ENCODE data around the gene WNT2B.

Gene WNT2B

DNA sequence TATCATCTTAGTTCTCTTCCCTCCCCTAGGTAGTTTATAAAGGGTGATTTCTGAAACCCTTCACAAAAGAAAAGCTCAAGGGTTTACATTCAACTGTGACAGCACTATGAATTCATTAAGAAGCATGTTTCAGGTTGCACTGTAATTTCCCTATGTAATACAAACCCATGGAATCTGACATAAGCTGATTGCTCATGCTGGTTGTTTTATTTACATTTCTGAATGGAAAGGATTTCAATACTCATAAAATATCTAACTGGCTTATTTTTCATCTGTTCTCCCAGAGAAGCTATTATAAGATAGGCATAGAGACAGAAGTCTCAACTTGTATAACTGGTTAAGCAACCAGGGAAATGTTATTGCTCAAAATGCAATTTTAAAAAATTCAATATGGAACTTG lies 20.5 kb downstream of the WNT2B start:
- no peak for DNase-seq

DNA sequence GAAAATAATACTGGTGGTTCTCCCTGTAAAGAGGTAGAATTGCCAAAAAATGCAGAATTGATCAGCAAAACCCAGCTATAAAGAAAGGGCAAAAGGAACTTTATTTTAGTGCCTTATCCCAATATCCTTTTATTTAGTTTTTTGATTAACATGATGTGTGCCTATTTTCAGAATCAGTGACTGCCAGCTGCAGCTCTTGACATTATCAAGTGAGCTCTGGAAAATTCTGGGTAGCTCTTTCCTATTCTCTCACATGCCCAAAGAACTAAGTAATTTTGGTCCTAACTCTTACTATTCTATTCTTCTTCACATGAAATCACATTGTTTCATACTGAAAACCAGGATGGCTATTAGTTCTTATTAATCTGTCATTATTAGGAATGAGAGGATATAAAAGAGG lies 22.1 kb downstream of the WNT2B start:
- DNase-seq, result no peak

DNA sequence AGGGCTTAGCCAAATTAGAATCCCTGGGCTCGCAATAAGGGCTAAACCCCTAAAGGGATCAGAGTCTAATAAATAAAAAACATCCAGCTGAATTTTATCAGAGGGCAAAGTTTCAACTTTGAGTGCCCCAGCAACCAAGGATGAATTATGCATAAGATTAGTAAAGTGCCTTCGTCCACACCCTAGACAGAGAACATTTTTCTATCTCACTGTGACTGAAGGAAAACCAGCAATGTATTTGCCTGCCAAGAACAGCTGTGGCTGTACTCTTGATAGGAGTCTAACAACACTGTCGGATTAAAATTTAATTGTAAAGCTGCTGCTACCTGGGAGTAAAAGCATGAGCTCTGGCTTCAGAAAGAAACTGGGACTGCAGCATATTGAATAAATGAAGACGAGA lies 23.3 kb downstream of the WNT2B start:
- DNase-seq, result no peak

DNA sequence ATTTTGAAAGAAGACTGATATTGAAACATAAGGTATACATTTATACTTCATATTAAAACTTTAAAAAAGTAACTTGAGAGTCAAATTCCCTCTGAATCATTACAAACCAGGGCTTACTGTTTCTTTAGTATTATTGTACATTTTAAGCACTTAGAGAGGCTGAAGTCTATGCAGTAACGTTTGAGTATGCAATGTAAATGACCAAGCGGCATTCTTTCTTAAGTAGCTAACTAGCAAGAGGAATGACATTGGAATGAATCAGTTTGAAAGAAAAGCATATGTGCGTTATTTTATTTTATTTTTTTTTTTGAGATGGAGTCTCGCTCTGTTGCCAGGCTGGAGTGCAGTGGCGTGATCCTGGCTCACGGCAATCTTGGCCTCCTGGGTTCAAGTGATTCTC lies 24.3 kb downstream of the WNT2B start:
- DNase-seq, result no peak

DNA sequence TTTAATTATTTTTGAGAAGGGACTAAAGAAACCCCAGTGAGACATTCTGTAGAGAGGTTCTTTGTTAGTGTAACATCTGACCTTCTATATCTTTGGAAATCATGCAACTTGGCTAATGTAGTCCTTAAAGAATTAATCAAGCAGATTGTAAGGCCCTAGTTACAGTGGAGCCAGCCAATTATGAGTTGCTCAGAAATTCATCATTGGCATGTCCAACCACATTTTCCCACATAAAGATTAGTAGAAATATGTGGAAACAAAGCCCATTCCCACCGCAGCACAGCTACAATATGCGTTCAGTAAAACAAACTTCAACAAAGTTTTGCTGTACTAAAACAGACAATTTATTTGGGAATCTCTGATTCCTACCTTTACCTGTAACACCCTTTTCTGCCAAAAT lies 27.8 kb downstream of the WNT2B start:
- DNase-seq, result no peak

DNA sequence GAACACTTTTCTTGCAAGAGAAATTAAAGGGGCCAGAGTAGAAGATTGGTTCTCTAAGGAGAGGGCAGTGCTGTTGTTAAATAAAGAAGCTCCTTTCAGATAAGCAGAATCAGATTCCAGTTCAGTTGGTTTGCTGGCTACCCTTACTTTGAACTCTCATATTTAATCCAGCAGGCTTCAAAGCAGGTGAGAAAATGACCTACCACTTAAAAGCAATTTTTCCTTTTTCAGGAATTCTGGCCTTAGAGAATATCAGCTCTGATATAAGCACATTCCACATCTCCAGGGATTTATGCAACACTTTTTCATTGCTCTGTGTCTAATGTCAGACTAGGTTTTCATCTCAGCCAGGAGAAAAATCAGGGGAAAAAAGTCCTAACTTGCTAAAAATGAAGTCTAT lies 28.7 kb downstream of the WNT2B start:
- DNase-seq, result no peak

DNA sequence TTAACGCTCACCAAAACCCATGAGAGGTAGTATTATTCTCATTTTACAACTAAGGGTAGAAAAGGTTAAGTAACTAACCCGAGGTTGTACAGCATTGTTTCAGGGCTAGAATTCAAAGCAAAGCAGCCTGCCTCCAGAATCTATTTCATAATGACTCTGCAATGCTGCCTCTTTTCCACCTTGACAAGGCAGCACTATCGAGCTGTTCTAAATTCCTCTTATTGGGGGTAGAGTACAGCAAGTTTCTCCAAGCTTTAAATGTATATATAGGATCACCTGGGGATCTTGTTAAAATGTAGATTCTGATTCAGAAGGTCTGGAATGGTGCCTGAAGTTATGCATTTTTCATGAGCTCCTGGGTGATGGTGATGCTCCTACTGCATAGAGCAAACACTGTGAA lies 30.1 kb downstream of the WNT2B start:
- no peak for DNase-seq

DNA sequence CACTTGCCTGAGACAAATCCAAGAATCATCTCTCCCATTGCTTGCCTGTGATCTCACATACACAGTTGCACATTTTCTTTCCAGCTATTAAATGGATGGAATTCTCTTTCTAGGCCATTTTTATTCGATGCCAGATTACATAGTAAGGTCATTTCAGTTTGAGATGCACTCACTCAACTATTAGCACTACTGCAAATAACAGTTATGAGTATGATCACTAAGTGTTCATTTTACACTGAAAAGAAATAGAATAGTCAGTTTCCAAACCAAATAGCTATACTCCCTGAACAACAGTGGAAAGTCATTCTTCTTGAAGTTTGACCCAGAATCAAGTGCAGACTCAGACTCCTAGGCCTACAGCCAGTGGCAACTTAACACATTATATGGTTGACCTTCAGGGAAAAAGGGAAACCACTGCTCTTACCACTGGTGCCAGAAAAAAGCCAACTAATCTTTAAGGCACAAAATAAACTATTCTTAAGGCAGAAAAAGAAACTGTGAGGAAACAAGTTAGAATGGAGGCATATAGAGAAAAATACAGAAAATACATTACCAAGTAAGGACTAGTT lies 31.5 kb downstream of the WNT2B start:
- no peak for DNase-seq

DNA sequence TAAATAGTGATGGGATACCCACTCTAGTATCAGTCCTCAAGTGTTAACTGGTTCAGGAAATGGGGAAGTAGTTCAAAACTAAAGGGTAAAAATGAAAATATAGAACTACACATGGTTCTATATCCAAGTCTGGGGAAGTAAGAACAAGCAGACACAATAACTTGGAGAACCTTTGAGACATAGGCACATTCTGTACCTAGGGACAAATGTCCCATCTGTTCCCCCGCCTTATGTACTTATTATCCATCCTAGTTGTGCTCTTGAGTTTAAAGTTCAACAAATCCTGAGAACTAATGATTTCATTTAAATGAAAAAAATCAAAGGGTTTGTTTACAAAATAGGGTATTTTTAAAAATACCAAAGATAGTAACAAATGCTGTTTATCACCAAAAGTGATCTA lies 32.5 kb downstream of the WNT2B start:
- DNase-seq, result no peak

DNA sequence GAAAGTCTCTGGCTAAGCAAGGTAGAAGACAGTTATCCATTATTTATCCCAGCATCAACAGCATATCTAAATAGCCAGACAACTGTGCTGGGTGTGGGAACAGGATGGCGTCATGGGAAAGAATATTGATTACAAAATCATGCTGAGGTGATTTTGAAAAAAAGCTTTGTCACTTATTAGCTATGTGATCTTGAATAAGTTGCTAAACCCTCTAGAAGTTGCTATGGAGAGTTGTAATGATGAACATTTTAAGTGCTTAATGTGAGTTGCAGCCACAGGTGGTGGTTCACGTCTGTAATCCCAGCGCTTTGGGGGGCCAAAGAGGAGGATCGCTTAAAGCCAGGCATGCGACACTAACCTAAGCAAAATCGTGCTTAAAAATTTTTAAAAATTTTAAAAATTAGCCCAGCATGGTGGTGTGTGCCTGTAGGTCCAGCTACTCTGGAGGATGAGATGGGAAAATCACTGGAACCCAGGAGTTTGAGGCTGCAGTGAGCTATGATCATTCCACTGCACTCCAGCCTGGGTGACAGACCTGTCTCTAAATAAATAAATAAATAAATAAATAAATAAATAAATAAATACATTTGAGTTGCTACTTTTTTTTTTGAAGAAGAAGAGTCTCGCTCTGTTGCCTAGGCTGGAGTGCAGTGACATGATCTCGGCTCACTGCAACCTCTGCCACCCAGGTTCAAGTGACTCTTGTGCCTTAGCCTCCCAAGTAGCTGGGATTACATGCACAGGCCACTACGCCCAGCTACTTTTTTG lies 33.6 kb downstream of the WNT2B start:
- DNase-seq, result no peak

DNA sequence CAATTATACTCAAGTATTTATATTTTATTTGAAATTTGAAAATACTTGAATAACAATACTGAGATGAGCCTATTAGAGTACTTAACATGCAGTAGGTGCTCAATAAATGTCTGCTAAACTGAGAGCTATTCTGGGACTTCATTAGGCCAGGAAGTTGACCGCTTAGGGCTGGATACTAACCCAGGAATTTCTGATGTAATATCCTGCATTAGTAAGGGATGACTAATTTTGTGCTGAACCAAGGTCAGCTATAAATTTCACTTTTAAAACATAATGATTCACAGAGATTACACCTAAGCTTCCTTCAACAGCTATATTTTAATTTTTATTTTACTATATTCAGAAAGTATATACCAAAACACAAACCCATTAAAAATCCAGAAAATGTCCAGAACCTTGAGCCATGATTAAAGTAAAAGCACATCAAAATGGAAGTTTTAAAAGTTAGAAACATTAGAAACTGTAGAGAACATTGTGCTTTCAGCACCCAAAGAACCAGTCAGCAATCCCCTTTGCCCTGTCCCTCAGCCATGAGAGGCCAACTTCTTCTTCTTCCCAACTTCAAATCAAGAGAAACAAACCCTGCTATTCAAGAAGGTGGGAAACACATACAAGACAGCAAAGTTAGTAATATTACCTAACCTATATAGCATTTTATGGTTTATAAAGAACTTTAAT lies 35.4 kb downstream of the WNT2B start:
- no peak for DNase-seq

DNA sequence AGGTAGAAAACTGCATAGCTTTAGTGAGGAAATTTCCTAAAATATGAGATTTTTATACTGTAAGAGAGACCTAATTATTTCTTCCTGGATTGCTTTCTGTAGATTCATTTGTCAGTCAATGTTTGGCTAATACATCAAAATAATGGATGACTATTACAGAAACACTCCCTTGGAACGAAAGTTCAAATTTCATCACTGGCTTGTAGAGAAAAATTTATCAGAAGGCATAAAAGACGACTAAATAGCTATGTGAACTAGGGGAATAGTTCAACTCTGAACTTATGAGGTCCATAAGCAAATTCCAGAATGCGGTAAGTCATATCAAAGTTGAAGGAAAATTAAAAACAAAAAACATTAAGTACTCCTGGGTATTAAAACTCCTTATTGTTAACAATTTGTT lies 36.0 kb downstream of the WNT2B start:
- DNase-seq, result no peak

DNA sequence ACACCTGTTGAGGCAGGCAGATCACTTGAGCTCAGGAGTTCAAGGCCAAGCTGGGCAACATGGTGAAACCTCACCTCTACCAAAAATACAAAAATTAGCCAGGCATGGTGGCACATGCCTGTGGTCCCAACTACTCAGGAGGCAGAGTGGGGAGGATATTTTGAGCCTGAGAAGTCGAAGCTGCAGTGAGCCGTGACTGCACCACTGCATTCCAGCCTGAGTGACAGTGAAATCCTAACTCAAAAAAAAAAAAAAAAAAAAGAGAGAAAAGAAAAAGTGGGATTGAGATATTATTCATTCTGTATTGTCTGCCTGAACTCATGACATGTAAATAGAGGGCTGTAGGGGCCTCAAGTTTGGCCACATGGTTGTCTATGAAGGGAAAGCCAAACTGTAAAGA lies 37.3 kb downstream of the WNT2B start:
- DNase-seq, result no peak

DNA sequence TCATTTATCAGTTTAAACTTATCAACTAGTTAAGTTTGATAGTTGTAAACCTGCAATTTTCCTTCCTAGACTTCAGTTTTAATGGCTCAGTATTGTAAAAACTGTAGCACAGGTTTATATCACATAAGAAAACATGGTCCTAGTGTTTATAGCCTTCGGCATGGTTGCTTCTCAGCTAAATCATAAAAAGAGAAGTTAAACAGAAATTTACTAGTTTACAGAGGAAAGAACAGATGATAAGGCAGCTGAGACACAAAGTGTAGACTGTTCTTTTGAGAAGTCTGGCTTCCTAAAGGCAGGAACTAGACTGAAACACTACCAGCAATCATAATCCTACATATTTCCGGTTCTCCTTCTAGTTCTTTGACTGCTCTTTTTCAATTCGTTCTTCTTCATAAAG lies 39.8 kb downstream of the WNT2B start:
- no peak for DNase-seq

DNA sequence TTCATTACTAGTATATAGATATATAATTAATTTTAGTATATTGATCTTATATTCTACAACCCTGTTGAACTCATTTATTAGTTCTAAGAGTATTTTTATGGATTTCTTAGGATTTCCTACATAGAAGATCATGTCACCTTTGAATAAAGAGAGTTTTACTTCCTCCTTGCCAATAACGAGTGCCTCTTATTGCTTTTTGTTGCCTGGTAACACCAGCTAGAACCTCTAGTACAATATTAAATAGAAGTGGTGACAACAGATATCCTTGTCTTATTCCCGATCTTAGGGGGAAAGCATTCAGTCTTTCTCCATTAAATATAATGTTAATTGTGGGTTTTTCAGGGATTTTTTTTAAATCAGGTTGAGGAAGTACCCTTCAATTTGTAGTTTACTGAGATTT lies 40.8 kb downstream of the WNT2B start:
- no peak for DNase-seq

DNA sequence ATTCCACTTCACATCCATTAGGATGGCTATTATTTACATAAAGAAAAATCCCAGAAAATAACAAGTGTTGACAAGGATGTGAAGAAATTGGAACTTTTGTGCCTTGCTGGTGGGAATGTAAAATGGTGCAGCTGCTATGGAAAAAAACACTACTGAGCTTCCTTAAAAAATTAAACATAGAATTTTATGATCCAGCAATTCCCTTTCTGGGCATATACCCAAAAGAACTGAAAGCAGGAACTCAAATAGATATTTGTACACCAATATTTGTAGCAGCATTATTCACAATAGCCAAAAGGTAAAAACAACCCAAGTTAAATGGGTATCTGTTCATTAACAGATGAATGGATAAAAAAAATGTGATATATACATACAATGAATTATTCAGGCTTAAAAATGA lies 45.6 kb downstream of the WNT2B start:
- no peak for DNase-seq

DNA sequence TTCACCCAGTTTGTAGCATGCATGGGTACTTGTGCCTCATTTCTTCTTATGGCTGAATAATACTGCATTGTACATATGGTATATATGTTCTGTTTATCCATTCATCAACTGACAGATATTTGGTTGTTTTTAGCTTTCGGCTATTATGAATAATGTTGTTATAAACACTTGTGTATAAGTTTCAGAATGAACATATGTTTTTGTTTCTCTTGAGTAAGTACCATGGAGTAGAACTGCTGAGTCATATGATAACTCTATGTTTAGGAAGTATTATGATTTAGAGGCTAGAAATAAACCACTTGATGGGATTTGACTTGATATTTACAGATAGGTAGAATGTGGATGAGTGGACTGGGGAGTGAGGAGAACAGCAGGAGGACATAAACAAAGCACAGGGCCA lies 48.6 kb downstream of the WNT2B start:
- DNase-seq, result no peak

DNA sequence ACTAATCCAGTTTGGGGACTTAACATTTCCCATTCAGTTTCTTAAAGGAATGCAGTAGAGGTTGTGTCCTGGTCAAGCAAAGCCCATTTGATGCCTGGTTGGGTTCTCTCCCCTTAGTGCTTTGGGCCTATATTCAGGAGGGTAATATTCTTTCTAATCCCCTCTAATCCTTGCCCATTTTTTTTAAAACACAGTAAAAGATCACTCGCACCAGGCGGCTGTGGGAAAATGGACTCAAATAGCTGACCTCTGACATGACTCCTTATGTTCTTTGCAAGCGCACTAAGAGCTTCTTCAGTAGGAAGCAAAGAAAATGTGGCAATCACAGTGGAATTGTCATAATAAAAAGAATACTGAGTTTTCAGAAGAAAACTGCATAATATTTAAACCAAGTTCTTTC lies 49.9 kb downstream of the WNT2B start:
- no peak for DNase-seq

DNA sequence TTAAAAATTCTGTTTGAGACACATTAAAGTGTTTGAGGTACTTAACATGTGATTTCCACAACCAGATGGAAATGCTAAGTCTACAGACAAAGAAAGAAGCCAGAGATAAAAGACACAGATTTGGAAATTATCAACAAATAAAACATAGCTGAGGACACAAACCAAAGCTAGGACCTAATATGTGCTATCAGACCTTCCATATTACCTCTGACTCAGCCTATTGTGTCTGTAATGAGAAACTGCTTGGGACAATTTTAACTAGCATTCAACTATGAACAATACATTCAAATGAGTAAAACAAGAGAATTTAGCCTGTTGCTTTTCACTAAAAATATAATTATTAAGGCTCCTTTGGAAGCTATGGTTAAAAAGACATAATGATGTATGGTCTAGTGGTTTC lies 54.6 kb downstream of the WNT2B start:
- DNase-seq, result no peak

DNA sequence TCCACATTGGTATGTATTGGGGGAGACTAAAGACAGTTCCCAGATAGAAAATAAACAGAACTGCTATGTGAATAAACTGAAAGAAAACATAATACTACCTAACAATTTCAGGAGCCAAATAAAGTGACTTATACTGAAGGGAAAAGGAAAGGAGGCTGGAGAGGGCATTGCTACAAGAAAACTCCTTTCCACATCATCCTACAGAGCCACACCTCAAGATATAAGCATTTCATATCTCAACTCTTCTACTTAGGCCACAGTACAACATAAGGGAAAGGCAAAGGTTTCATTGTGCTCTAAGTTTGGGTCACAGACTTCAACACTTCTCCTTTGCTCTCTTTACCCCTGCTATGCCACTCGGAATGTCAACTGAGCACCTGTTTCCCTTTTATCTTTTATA lies 55.3 kb downstream of the WNT2B start:
- no peak for DNase-seq

DNA sequence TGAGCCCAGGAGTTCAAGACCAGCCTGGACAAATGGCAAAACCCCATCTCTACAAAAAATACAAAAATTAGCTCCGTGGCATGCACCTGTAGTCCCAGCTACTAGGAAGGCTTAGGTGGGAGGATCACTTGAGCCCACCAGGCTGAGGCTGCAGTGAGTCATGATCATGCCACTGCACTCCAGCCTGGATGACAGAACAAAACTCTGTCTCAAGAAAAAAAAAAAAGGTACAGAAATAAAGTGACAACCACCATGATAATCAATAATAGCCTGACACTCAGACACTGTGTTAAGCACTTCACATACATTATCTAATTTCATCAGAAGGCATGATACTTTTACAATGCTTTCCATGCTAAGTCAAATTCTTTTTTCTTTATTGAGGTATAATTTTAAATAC lies 57.0 kb downstream of the WNT2B start:
- no peak for DNase-seq

DNA sequence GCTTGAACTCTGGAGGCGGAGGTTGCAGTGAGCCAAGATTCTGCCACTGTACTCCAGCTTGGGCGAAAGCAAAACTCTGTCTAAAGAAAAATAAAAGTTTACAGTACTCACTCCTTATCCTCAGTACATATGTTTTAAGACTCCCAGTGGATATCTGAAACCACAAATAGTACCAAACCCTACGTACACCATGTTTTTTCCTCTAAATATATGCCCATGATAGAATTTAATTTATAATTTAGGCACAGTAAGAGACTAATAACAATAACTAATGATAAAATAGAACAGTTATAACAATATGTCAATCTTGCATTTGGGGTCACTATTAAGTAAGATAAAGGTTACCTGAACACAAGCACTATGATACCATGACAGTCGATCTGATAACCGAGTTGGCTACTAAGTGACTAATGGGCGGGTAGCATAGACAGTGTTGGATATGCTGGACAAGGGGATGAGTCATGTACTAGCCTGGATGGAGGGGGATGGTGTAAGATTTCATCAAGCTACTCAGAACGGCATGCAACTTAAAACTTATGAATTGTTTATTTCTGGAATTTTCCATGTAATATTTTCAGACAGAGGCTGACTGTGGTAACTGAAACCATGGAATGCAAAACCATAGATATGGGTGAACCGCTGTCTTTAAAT lies 66.5 kb downstream of the WNT2B start:
- DNase-seq, result no peak

DNA sequence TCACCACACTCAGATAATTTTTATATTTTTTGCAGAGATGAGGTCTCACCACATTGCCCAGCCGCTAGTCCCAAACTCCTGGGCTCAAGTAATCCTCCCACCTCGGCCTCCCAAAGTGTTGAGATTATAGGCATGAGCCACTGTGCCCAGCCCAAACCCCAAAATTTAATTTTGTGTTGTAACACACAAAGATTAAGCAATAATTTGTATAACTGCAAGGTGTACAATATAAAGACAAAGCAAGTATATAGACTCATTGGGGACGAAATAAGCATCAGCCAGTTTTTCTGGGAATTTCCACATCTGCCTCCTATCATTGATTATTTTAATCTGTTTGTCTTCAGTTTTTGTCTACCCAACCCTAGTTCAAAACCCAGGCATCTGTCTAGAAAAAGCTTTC lies 67.5 kb downstream of the WNT2B start:
- no peak for DNase-seq
